HepG2 (cell line): ENCODE measurements around the gene NEDD8. TPM values are rescaled to one million over a fixed set of nuclear protein-coding genes. Genes with fewer than 3 reads are reported as not detected.

ENCODE experiments used
- E2F5 ChIP-seq: sonication (generic); formaldehyde crosslinking; conservative IDR thresholded peaks from 2 replicates; pipeline ENCODE4 v1.4.0; 2020; ENCODE audit warnings: missing genetic modification reagents
- GMEB1 ChIP-seq: sonication (generic); formaldehyde crosslinking; IDR thresholded peaks from 2 replicates; pipeline ENCODE4 v1.5.1; 2020; ENCODE audit warnings: missing genetic modification reagents, mild to moderate bottlenecking, borderline replicate concordance
- HOXA3 ChIP-seq: sonication (generic); formaldehyde crosslinking; IDR thresholded peaks from 2 replicates; pipeline ENCODE4 v1.5.0; 2020; ENCODE audit warnings: missing genetic modification reagents
- MXD1 ChIP-seq: sonication (generic); formaldehyde crosslinking; IDR thresholded peaks from 2 replicates; pipeline ENCODE4 v1.4.0; 2020; ENCODE audit warnings: mild to moderate bottlenecking, missing genetic modification reagents
- NFIB ChIP-seq: sonication (generic); formaldehyde crosslinking; IDR thresholded peaks from 2 replicates; pipeline ENCODE4 v1.9.0; 2021; ENCODE audit warnings: missing genetic modification reagents, mild to moderate bottlenecking, borderline replicate concordance
- NR0B2 ChIP-seq: sonication (generic); formaldehyde crosslinking; IDR thresholded peaks from 2 replicates; pipeline ENCODE4 v1.4.0; 2020; ENCODE audit warnings: mild to moderate bottlenecking, missing genetic modification reagents
- NR2F6 ChIP-seq, 2 experiments: IDR thresholded peaks; 2 replicates each; pipeline ENCODE4 v1.6.1; 2016; ENCODE audit warnings: antibody characterized with exemption in 1 of 2, mild to moderate bottlenecking in 1 of 2
- TOE1 ChIP-seq: sonication (generic); formaldehyde crosslinking; IDR thresholded peaks from 2 replicates; pipeline ENCODE4 v1.4.0; 2020; ENCODE audit warnings: mild to moderate bottlenecking, missing genetic modification reagents
- ZNF333 ChIP-seq: sonication (generic); formaldehyde crosslinking; IDR thresholded peaks from 2 replicates; pipeline ENCODE4 v1.4.0; 2020; ENCODE audit warnings: mild to moderate bottlenecking, missing genetic modification reagents, borderline replicate concordance
- polyA plus RNA-seq, 8 experiments: library from polyadenylated mRNA; depleted of rRNA in 3 of 8; stranded (reverse) in 7 of 8; unstranded in 1 of 8; fragments of >200 nt; fragmentation: Illumina TruSeq in 4 of 8; extraction: Trizol in 4 of 8; gene quantifications; 2 replicates each; pipeline versions ENCODE4 v1.2.1 to v1.2.3, GENCODE V29; 2011 to 2016; ENCODE audit warnings: low read depth in 4 of 8, missing spikeins in 1 of 8, mixed read lengths in 1 of 8; ENCODE audit not compliant: insufficient read depth in 1 of 8
- total RNA-seq, 5 experiments: library from RNA; depleted of rRNA; stranded (reverse); fragments of >200 nt; fragmentation: Illumina TruSeq; extraction: Trizol; gene quantifications; 2 replicates each; pipeline ENCODE4 v1.2.3, GENCODE V29; 2016; ENCODE audit warnings: low read depth in 1 of 5

Gene NEDD8
- total and polyA plus RNA-seq, 2 of the 13 experiments (the other 11 are each of a cell fraction or from before 2014, with no cell fraction given), result 535 to 713 TPM

DNA sequence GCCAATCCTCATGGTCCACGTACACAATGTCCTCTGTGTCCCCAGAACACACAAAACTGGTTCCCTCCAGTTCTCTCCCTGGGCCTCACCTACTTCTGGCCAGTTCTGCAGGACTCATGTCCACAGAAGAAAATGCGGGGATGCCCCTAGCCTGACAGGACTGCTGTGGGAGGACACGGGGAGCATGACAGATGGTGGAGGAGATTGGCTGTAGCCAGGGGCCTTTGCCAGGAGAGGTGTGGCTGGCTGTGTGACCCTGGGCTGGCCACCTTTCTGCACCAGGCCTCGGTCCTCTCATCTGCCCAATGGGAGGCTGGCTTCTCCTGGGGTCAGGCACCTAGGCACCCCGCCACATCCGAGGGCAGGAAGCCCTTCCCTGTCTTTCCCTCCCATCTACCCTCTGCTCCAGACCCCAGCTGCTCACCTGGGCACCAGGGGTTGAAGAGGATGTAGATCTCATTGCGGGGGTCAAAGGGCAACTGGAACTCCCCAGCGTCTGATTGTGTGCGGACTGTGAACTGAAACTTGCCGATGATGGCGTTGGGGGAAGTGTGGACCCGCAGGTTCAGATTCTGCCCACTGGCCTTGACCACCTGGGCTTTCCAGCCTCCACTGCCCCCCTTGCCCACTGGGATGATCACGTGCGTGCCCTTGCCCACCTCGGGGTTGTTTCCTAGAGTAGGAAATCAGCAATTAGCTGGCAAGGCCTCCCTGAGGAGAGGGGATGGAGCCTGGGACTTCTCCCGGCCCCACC is 28.0 kb upstream of the NEDD8 start (continued):
- no peak for TF ChIP-seq GMEB1
- TF ChIP-seq E2F5, result peak; percentile 40; the same call in 1 of the 2 replicates
- TF ChIP-seq TOE1, result no peak
- 0 out of 2 replicates have a peak, but pooled peaks have one; percentile 65 for TF ChIP-seq ZNF333 (CRISPR knock-in tag)
- 0 out of 2 replicates have a peak, but pooled peaks have one; percentile 38 for TF ChIP-seq MXD1 (CRISPR knock-in tag)
- peak; percentile 73; the same call in 1 of the 2 replicates for TF ChIP-seq NFIB
- peak; percentile 43; the same call in 1 of the 2 replicates for TF ChIP-seq HOXA3 (CRISPR knock-in tag)
- TF ChIP-seq NR2F6 (IDR thresholded peaks at IDR 0.05), result no peak; the same call in 1 of the 2 replicates
- TF ChIP-seq NR2F6 (CRISPR knock-in tag; IDR thresholded peaks at IDR 0.05), result peak; percentile 56; the same call in 1 of the 2 replicates
- TF ChIP-seq NR0B2 (CRISPR knock-in tag), result peak; percentile 42; the same call in 1 of the 2 replicates
